PC-3 (cell line): Measurements from ENCODE around the gene ABCA12.

ENCODE experiments used
- EZH2 ChIP-seq: fragments of 300-600 bp; sonication (generic); IDR thresholded peaks from one replicate; pipeline ENCODE4 v1.6.1; 2017; ENCODE audit warnings: antibody characterized with exemption, mild to moderate bottlenecking, low read length; ENCODE audit not compliant: unreplicated experiment
- EZH2phosphoT487 ChIP-seq: fragments of 300-600 bp; sonication (generic); IDR thresholded peaks from 2 replicates; pipeline ENCODE4 v1.6.1; 2018; ENCODE audit warnings: mild to moderate bottlenecking, antibody characterized with exemption, low read length, borderline replicate concordance
- TF ChIP-seq, protein P1 (sequence below): fragments of 300-600 bp; sonication (generic); conservative IDR thresholded peaks from 2 replicates; pipeline ENCODE4 v1.5.1; 2017; ENCODE audit warnings: antibody characterized with exemption, low read depth, mild to moderate bottlenecking, low read length

GRCh38 chr2:215083146-215083545, 55.3 kb downstream of the ABCA12 start:
- TF ChIP-seq, protein P1, sequence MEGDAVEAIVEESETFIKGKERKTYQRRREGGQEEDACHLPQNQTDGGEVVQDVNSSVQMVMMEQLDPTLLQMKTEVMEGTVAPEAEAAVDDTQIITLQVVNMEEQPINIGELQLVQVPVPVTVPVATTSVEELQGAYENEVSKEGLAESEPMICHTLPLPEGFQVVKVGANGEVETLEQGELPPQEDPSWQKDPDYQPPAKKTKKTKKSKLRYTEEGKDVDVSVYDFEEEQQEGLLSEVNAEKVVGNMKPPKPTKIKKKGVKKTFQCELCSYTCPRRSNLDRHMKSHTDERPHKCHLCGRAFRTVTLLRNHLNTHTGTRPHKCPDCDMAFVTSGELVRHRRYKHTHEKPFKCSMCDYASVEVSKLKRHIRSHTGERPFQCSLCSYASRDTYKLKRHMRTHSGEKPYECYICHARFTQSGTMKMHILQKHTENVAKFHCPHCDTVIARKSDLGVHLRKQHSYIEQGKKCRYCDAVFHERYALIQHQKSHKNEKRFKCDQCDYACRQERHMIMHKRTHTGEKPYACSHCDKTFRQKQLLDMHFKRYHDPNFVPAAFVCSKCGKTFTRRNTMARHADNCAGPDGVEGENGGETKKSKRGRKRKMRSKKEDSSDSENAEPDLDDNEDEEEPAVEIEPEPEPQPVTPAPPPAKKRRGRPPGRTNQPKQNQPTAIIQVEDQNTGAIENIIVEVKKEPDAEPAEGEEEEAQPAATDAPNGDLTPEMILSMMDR: no peak
- no peak for TF ChIP-seq EZH2
- TF ChIP-seq EZH2phosphoT487: no peak
